SH-SY5Y (cell line): Measurements from ENCODE around the gene LMNTD1.

ENCODE experiments used
- GATA2 ChIP-seq: IDR thresholded peaks from 2 replicates; pipeline ENCODE4 v1.6.1; 2011; ENCODE audit warnings: mild to moderate bottlenecking, low read depth, low read length
- GATA3 ChIP-seq: IDR thresholded peaks from 2 replicates; pipeline ENCODE4 v1.6.1; 2011; ENCODE audit warnings: low read depth, mild to moderate bottlenecking, low read length, moderate library complexity

Gene LMNTD1

GRCh38 chr12:25472453-25472852, 80.6 kb downstream of the LMNTD1 start:
- TF ChIP-seq GATA3 (no peak), GATA2 (no peak)

GRCh38 chr12:25469861-25470260, 83.2 kb downstream of the LMNTD1 start:
- TF ChIP-seq GATA3 (no peak), GATA2 (no peak)

- TF ChIP-seq GATA3 (no peak), GATA2 (no peak)
Observed at GRCh38 chr12:25469368-25469767, 83.7 kb downstream of the LMNTD1 start.

- no peak for TF ChIP-seq GATA2
- TF ChIP-seq GATA3: no peak
Observed at GRCh38 chr12:25463521-25463920, 89.6 kb downstream of the LMNTD1 start.

GRCh38 chr12:25463005-25463404, 90.1 kb downstream of the LMNTD1 start:
- TF ChIP-seq GATA3 (no peak), GATA2 (no peak)

GRCh38 chr12:25459541-25459951, 93.5 kb downstream of the LMNTD1 start:
- TF ChIP-seq GATA2 (no peak), GATA3 (no peak)

- no peak for TF ChIP-seq GATA3
- no peak for TF ChIP-seq GATA2
Observed at GRCh38 chr12:25458047-25458552, 95.0 kb downstream of the LMNTD1 start.

- TF ChIP-seq GATA2 (no peak), GATA3 (no peak)
Observed at GRCh38 chr12:25456474-25456873, 96.6 kb downstream of the LMNTD1 start.

- TF ChIP-seq GATA3: no peak
- no peak for TF ChIP-seq GATA2
Observed at GRCh38 chr12:25455696-25456095, 97.4 kb downstream of the LMNTD1 start.

- no peak for TF ChIP-seq GATA3
- TF ChIP-seq GATA2: no peak
Observed at GRCh38 chr12:25449007-25449406, 104.1 kb downstream of the LMNTD1 start.

GRCh38 chr12:25447046-25447445, 106.0 kb downstream of the LMNTD1 start:
- TF ChIP-seq GATA3 (no peak), GATA2 (no peak)

GRCh38 chr12:25438638-25439037, 114.4 kb downstream of the LMNTD1 start:
- no peak for TF ChIP-seq GATA2
- TF ChIP-seq GATA3: no peak

GRCh38 chr12:25436206-25437030, 116.7 kb downstream of the LMNTD1 start:
- TF ChIP-seq GATA2 (no peak), GATA3 (no peak)

GRCh38 chr12:25435431-25435830, 117.7 kb downstream of the LMNTD1 start:
- no peak for TF ChIP-seq GATA2
- TF ChIP-seq GATA3: no peak

GRCh38 chr12:25434515-25434914, 118.6 kb downstream of the LMNTD1 start:
- TF ChIP-seq GATA2 (no peak), GATA3 (no peak)
